Heart left ventricle (tissue), 13 donors: ENCODE results near the gene NUCB2.

Source experiments
- POLR2A ChIP-seq, 2 donors: fragments of 450-650 bp; IDR thresholded peaks; one replicate each; pipeline ENCODE4 v1.6.1; 2017; ENCODE audit warnings: antibody characterized with exemption in 2 of 2, mild to moderate bottlenecking in 2 of 2, moderate library complexity in 2 of 2
- TF ChIP-seq, protein P1 (sequence below), 12 donors: fragments of 200-600 bp; sonication (generic) in 4 of 12; IDR thresholded peaks; one replicate each; pipeline versions ENCODE4 v1.5.0 to v1.8.0; 2018 to 2022; ENCODE audit warnings: antibody characterized with exemption in 12 of 12, mild to moderate bottlenecking in 5 of 12
- donor health status: ischemic (EF 13 %, LVEDD 7.1; RV severe dilation, severe dysfunction).
- donor health status: DM: no; HTN: yes; CAD: no.
- donor health status: DM: no; HTN: no; CAD: no.
- donor health status: ischemic (EF 25% LVEDD 6.9; RV normal size, moderate dysfunction).
- donor health status: ischemic (EF 25% LVEDD 5.7; RV mildly dilated, moderate dysfunction).
- donor health status: ischemic (EF 35%, LVEDD 5.7; RV mildly dilated, moderate dysfunction).
- donor health status: nonischemic (EF 11% LVEDD 7.7; RV severe dilation, severe dysfunction).
- donor health status: DM: yes; HTN: yes; CAD: no.
- donor health status: PGD.
- donor health status: ischemic (EF 29% LVEDD 5.4; RV normal size, mild dysfunction).
- donor health status: nonischemic (EF 23%, LVEDD 6.1; RV moderate dilation, normal function).

DNA sequence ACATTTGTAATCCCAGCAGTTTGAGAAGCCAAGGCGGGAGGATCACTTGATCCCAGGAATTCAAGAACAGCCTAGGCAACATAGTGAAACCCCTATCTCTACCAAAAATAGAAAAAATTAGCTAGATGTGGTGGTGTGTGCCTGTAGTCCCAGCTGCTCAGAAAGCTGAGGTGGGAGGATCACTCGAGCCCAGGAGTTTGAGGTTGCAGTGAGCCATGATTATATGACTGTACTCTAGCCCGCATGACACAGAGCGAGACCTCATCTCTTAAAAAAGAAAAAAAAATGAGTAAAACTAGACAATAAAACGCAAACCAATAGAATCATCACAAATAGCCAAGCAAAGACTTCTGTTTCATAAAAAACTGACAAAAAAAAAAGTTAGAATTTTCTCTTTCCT, 21.8 kb downstream of the NUCB2 start:
- TF ChIP-seq, protein P1, sequence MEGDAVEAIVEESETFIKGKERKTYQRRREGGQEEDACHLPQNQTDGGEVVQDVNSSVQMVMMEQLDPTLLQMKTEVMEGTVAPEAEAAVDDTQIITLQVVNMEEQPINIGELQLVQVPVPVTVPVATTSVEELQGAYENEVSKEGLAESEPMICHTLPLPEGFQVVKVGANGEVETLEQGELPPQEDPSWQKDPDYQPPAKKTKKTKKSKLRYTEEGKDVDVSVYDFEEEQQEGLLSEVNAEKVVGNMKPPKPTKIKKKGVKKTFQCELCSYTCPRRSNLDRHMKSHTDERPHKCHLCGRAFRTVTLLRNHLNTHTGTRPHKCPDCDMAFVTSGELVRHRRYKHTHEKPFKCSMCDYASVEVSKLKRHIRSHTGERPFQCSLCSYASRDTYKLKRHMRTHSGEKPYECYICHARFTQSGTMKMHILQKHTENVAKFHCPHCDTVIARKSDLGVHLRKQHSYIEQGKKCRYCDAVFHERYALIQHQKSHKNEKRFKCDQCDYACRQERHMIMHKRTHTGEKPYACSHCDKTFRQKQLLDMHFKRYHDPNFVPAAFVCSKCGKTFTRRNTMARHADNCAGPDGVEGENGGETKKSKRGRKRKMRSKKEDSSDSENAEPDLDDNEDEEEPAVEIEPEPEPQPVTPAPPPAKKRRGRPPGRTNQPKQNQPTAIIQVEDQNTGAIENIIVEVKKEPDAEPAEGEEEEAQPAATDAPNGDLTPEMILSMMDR (IDR thresholded peaks at IDR 0.05), result no peak
- no peak for TF ChIP-seq POLR2A (IDR thresholded peaks at IDR 0.05)
